Hepatocyte (in vitro differentiated cells): ENCODE measurements around the gene PHLDA1. TPM values are rescaled to one million over a fixed set of nuclear protein-coding genes. Genes with fewer than 3 reads are reported as not detected.

ENCODE experiments used
- DNase-seq: peaks from one replicate; pipeline ENCODE4 v3.0.0-alpha.2; 2016; ENCODE audit warnings: low spot score
- H2AFZ ChIP-seq: fragments of 200-600 bp; sonication (generic); 2 replicates; pipeline ENCODE4 v1.6.0; 2016; ENCODE audit warnings: antibody characterized with exemption, mild to moderate bottlenecking
- H3K27ac ChIP-seq: fragments of 200-600 bp; sonication (generic); 2 replicates; pipeline ENCODE4 v1.5.1; 2016; ENCODE audit warnings: mild to moderate bottlenecking
- H3K27me3 ChIP-seq: fragments of 200-600 bp; sonication (generic); 2 replicates; pipeline ENCODE4 v1.6.1; 2016
- H3K36me3 ChIP-seq: fragments of 200-600 bp; sonication (generic); replicated peaks from 2 replicates; pipeline ENCODE4 v1.5.1; 2016; ENCODE audit warnings: low read depth; ENCODE audit not compliant: insufficient read depth
- H3K4me1 ChIP-seq: fragments of 200-600 bp; sonication (generic); 2 replicates; pipeline ENCODE4 v1.5.1; 2016; ENCODE audit warnings: mild to moderate bottlenecking, moderate library complexity; ENCODE audit not compliant: insufficient read depth
- H3K4me2 ChIP-seq: fragments of 200-600 bp; sonication (generic); 2 replicates; pipeline ENCODE4 v1.6.0; 2016
- H3K4me3 ChIP-seq: fragments of 200-600 bp; sonication (generic); 2 replicates; pipeline ENCODE4 v1.5.1; 2016; ENCODE audit warnings: mild to moderate bottlenecking
- H3K79me2 ChIP-seq: fragments of 200-600 bp; sonication (generic); 2 replicates; pipeline ENCODE4 v1.6.0; 2017; ENCODE audit warnings: mild to moderate bottlenecking
- H3K9me2 ChIP-seq: fragments of 200-600 bp; sonication (generic); replicated peaks from 2 replicates; pipeline ENCODE4 v1.6.0; 2017; ENCODE audit warnings: mild to moderate bottlenecking; ENCODE audit not compliant: insufficient read depth
- H3K9me3 ChIP-seq: fragments of 200-600 bp; sonication (generic); 2 replicates; pipeline ENCODE4 v1.5.1; 2016; ENCODE audit warnings: low read depth, mild to moderate bottlenecking
- H4K20me1 ChIP-seq: fragments of 200-600 bp; sonication (generic); 2 replicates; pipeline ENCODE4 v1.6.0; 2016; ENCODE audit warnings: mild to moderate bottlenecking; ENCODE audit not compliant: insufficient read depth, poor library complexity, severe bottlenecking
- CTCF ChIP-seq: fragments of 200-600 bp; sonication (generic); IDR thresholded peaks from 2 replicates; pipeline ENCODE4 v1.5.1; 2016; ENCODE audit warnings: antibody characterized with exemption, mild to moderate bottlenecking; ENCODE audit not compliant: poor library complexity
- EZH2 ChIP-seq: fragments of 200-600 bp; sonication (generic); IDR thresholded peaks from 2 replicates; pipeline ENCODE4 v1.6.1; 2016; ENCODE audit warnings: antibody characterized with exemption, mild to moderate bottlenecking, borderline replicate concordance
- EZH2phosphoT487 ChIP-seq: fragments of 200-600 bp; sonication (generic); IDR thresholded peaks from one replicate; pipeline ENCODE4 v1.6.1; 2018; ENCODE audit warnings: antibody characterized with exemption, mild to moderate bottlenecking, low read depth, moderate library complexity; ENCODE audit not compliant: unreplicated experiment, severe bottlenecking
- WGBS: methylation state at CpG from one replicate; pipeline ENCODE4 v1.1.6; 2016; ENCODE audit warnings: low lambda C conversion rate; ENCODE audit errors: missing lambda C conversion rate; 5-methylcytosine and 5-hydroxymethylcytosine counted together
- polyA plus RNA-seq: library from polyadenylated mRNA; unstranded; fragments of >200 nt; fragmentation: Nextera tagmentation; extraction: Ambion mirVana; gene quantifications from 2 replicates; pipeline ENCODE4 v1.2.1, GENCODE V29; 2016
- total RNA-seq: library from RNA; depleted of rRNA; stranded (reverse); fragments of >200 nt; gene quantifications from 2 replicates; pipeline ENCODE4 v1.2.3, GENCODE V29; 2014

PHLDA1 gene
- total and polyA plus RNA-seq, 2 experiments from 2014 or later: 29.9 to 50.8 TPM

DNA sequence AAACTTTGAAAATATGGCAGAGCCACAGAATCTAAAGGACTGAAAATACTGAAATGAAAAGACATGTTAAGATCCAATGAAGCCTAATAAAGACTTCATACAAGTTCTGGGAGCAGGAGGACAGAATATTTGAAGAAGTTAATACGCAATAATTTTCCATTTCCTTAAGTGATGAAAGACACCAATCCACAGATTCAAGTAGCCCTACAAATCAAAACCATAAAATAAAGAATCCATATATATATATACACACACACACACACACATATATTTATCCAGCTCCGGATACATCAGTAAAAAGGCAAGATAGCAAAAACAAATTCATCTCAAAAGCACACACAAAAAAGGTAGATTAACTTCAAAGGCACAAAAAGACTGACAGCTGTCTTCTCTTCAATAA, 47.2 kb upstream of the PHLDA1 start:
- Histone ChIP-seq H2AFZ (no peak overlapping the region), H3K9me2 (no peaks in the 10 kb centered on the region), H3K36me3 (no peaks in the 10 kb centered on the region), H3K4me1 (peaks cover 8% of the 10 kb centered on the region), H4K20me1 (peaks cover 88% of the 10 kb centered on the region), H3K79me2 (peaks cover 100% of the 10 kb centered on the region), H3K9me3 (no peaks in the 10 kb centered on the region), H3K4me2 (no peak overlapping the region), H3K27ac (no peak overlapping the region), H3K4me3 (no peak overlapping the region), H3K27me3 (no peaks in the 10 kb centered on the region)
- DNase-seq: no peak
- TF ChIP-seq CTCF (no peak), EZH2 (no peak), EZH2phosphoT487 (no peak)
- WGBS: 86% methylated on average over 2 of the region's 2 CpGs

DNA sequence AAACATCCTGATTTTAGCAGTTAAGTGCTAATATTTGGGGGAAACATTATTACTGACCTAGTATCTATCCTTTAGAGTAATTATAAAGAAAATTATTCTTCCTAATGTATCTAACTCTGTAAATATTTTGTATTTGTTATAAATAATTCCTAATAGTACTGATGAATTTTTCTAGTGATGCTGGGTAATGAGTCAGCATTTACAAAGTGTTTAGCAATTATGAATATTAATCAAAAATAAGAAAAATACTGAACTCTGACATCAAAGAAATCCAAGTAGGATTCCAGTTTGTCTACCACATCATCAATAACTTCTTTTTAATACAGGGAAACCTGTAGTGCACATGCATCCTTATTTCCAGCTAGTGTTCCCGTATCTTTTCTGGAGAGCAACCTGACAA, 43.9 kb upstream of the PHLDA1 start:
- H3K4me1 ChIP-seq: no peaks in the 10 kb centered on the region
- TF ChIP-seq CTCF (no peak), EZH2 (no peak), EZH2phosphoT487 (no peak)
- no peak overlapping the region for H3K4me2 ChIP-seq
- H3K36me3 ChIP-seq: no peaks in the 10 kb centered on the region
- H2AFZ ChIP-seq: no peak overlapping the region
- H3K9me3 ChIP-seq: no peaks in the 10 kb centered on the region
- peaks cover 79% of the 10 kb centered on the region for H4K20me1 ChIP-seq
- H3K4me3 ChIP-seq: no peak overlapping the region
- no peaks in the 10 kb centered on the region for H3K9me2 ChIP-seq
- H3K27ac ChIP-seq: no peak overlapping the region
- H3K27me3 ChIP-seq: no peaks in the 10 kb centered on the region
- peaks cover 100% of the 10 kb centered on the region for H3K79me2 ChIP-seq
- DNase-seq: no peak
- 100% methylated on average over 1 of the region's 1 CpG for WGBS

- H3K4me2 ChIP-seq: no peak overlapping the region
- H4K20me1 ChIP-seq: peaks cover 79% of the 10 kb centered on the region
- no peak for TF ChIP-seq EZH2phosphoT487
- no peak for TF ChIP-seq CTCF
- TF ChIP-seq EZH2: no peak
- no peaks in the 10 kb centered on the region for H3K27me3 ChIP-seq
- no peaks in the 10 kb centered on the region for H3K36me3 ChIP-seq
- no peak overlapping the region for H3K27ac ChIP-seq
- no peaks in the 10 kb centered on the region for H3K9me3 ChIP-seq
- DNase-seq: no peak
- H3K4me3 ChIP-seq: no peak overlapping the region
- no peaks in the 10 kb centered on the region for H3K4me1 ChIP-seq
- H3K79me2 ChIP-seq: peaks cover 100% of the 10 kb centered on the region
- H3K9me2 ChIP-seq: no peaks in the 10 kb centered on the region
- H2AFZ ChIP-seq: no peak overlapping the region
- 72% methylated on average over 1 of the region's 1 CpG for WGBS
These were observed 43.2 kb upstream of the PHLDA1 start for GRCh38 chr12:76074701-76075336.
